HepG2 (cell line): ENCODE measurements around the gene SQSTM1. TPM values are rescaled to one million over a fixed set of nuclear protein-coding genes. Genes with fewer than 3 reads are reported as not detected.

Experiments
- ATAC-seq: fragments of 200-7000 bp; cut with Tn5 transposase; 3 replicates; pipeline ENCODE4 v1.9.1; 2020; ENCODE audit warnings: mild to moderate bottlenecking, moderate library complexity
- BruUV-seq: library from RNA; stranded (reverse); fragments of 400-500 nt; replicated peaks from 2 replicates; lab custom pipeline; 2021; lab: Mats Ljungman, UMichigan
- CTCF ChIA-PET: fragments of 300-600 bp; formaldehyde crosslinking; extraction: SDS; loops from one replicate; lab custom pipeline; 2021; ENCODE audit warnings: low total read pairs, inconsistent platforms, low intra/inter-chr PET ratio; lab: Yijun Ruan, JAX
- POLR2A ChIA-PET: fragments of 350-600 bp; sonication (Branson Sonifier 250); formaldehyde crosslinking; loops from one replicate; lab custom pipeline; 2020; ENCODE audit warnings: antibody characterized with exemption, inconsistent platforms; lab: Yijun Ruan, JAX
- DNase-seq: peaks from one replicate; pipeline ENCODE4 v3.0.0-alpha.2; 2015; ENCODE audit warnings: low spot score
- FAIRE-seq: peaks from 3 replicates; lab custom pipeline; 2011; peaks lifted over from hg19 to GRCh38; lab: Jason Lieb, UNC
- H2AFZ ChIP-seq: one replicate; pipeline ENCODE4 v1.6.1; 2011; ENCODE audit warnings: low read length, inconsistent platforms
- H3K27ac ChIP-seq: fragments of 300-600 bp; 3 replicates; pipeline ENCODE4 v1.8.0; 2011; ENCODE audit warnings: mixed run types, mild to moderate bottlenecking, mixed read lengths, low read length, inconsistent platforms; ENCODE audit not compliant: insufficient read depth; ENCODE audit errors: extremely low read length
- H3K27me3 ChIP-seq, 2 experiments: fragments of 200-600 bp in 1 of 2; 2 replicates in 1 of 2; 3 replicates in 1 of 2; pipeline versions ENCODE4 v1.6.0 to v1.8.0; 2011; ENCODE audit warnings: low read length in 2 of 2, mild to moderate bottlenecking in 2 of 2, moderate library complexity in 2 of 2, inconsistent platforms in 1 of 2; ENCODE audit not compliant: insufficient read depth in 2 of 2, control insufficient read depth in 1 of 2
- H3K36me3 ChIP-seq, 2 experiments: fragments of 200-600 bp in 1 of 2; replicated peaks in 1 of 2; 2 replicates in 1 of 2; 3 replicates in 1 of 2; pipeline versions ENCODE4 v1.5.1 to v1.8.0; 2011; ENCODE audit warnings: low read length in 2 of 2, inconsistent platforms in 1 of 2; ENCODE audit not compliant: insufficient read depth in 2 of 2, control insufficient read depth in 1 of 2
- H3K4me1 ChIP-seq: 2 replicates; pipeline ENCODE4 v1.5.1; 2012; ENCODE audit warnings: low read length, inconsistent platforms; ENCODE audit not compliant: insufficient read depth
- H3K4me2 ChIP-seq: 2 replicates; pipeline ENCODE4 v1.6.0; 2011; ENCODE audit warnings: low read depth, low read length, inconsistent platforms
- H3K4me3 ChIP-seq, 3 experiments: fragments of 200-600 bp in 1 of 3; sonication (generic), shearing (Covaris generic) in 1 of 3; replicated peaks in 1 of 3; 2 replicates each; pipeline ENCODE4 v1.5.1; 2011 to 2016; ENCODE audit warnings: low read length in 3 of 3, inconsistent platforms in 2 of 3, low read depth in 2 of 3, mild to moderate bottlenecking in 2 of 3, control low read depth in 1 of 3, mixed read lengths in 1 of 3; ENCODE audit not compliant: insufficient read depth in 1 of 3
- H3K79me2 ChIP-seq: one replicate; pipeline ENCODE4 v1.6.1; 2011; ENCODE audit warnings: low read length, inconsistent platforms; ENCODE audit not compliant: insufficient read depth
- H3K9ac ChIP-seq: 2 replicates; pipeline ENCODE4 v1.6.0; 2011; ENCODE audit warnings: mild to moderate bottlenecking, low read depth, low read length, inconsistent platforms; ENCODE audit not compliant: insufficient read depth
- H3K9me3 ChIP-seq: 2 replicates; pipeline ENCODE4 v1.5.1; 2012; ENCODE audit warnings: mild to moderate bottlenecking, low read length
- H4K20me1 ChIP-seq: 2 replicates; pipeline ENCODE4 v1.6.0; 2011; ENCODE audit warnings: inconsistent platforms, mild to moderate bottlenecking, low read length, moderate library complexity; ENCODE audit not compliant: insufficient read depth
- ARNT ChIP-seq: fragments of 450-650 bp; IDR thresholded peaks from 2 replicates; pipeline ENCODE4 v1.6.1; 2017
- GRHL1 ChIP-seq: sonication (generic); formaldehyde crosslinking; conservative IDR thresholded peaks from 2 replicates; pipeline ENCODE4 v1.8.0; 2022; ENCODE audit warnings: missing genetic modification reagents
- POLR2AphosphoS5 ChIP-seq: IDR thresholded peaks from 2 replicates; pipeline ENCODE4 v1.6.1; 2012; ENCODE audit warnings: low read depth, low read length
- POLR2G ChIP-seq: fragments of 200-400 bp; formaldehyde crosslinking; IDR thresholded peaks from 2 replicates; pipeline ENCODE4 v1.6.1; 2018; ENCODE audit warnings: mild to moderate bottlenecking, low read depth, low read length, moderate library complexity
- RBFOX2 ChIP-seq: fragments of 200-400 bp; formaldehyde crosslinking; IDR thresholded peaks from 2 replicates; pipeline ENCODE4 v1.6.1; 2017; ENCODE audit warnings: low read depth, mild to moderate bottlenecking, low read length
- SIN3A ChIP-seq: IDR thresholded peaks from 2 replicates; pipeline ENCODE4 v1.6.1; 2011; ENCODE audit warnings: low read depth, mild to moderate bottlenecking, control low read depth, low read length, borderline replicate concordance
- TEAD3 ChIP-seq: optimal IDR thresholded peaks from 2 replicates; pipeline ENCODE3; 2016; ENCODE audit warnings: borderline replicate concordance
- ZNF335 ChIP-seq: sonication (generic); formaldehyde crosslinking; IDR thresholded peaks from 2 replicates; pipeline ENCODE4 v1.4.0; 2020; ENCODE audit warnings: missing genetic modification reagents
- ZNF337 ChIP-seq: sonication (generic); formaldehyde crosslinking; IDR thresholded peaks from 2 replicates; pipeline ENCODE4 v1.5.1; 2020; ENCODE audit warnings: missing genetic modification reagents, low read depth, mild to moderate bottlenecking, borderline replicate concordance
- WGBS: methylation state at CpG from one replicate; pipeline ENCODE4 v1.1.6; 2017; ENCODE audit warnings: low lambda C conversion rate; 5-methylcytosine and 5-hydroxymethylcytosine counted together
- in situ Hi-C: cut with HindIII; loops from 2 replicates; pipeline ENCODE4 v1.10.0; 2017; ENCODE audit warnings: low pct_unique_long_range_greater_than_20kb; ENCODE audit not compliant: extremely low pct_ligation_motif_present
- intact Hi-C: fragments of 100-400 bp; cut with micrococcal nuclease; formaldehyde crosslinking; loops from one replicate; pipeline ENCODE4 v1.10.0; 2022; ENCODE audit not compliant: unreplicated experiment
- polyA plus RNA-seq, 8 experiments: library from polyadenylated mRNA; depleted of rRNA in 3 of 8; stranded (reverse) in 7 of 8; unstranded in 1 of 8; fragments of >200 nt; fragmentation: Illumina TruSeq in 4 of 8; extraction: Trizol in 4 of 8; gene quantifications; 2 replicates each; pipeline versions ENCODE4 v1.2.1 to v1.2.3, GENCODE V29; 2011 to 2016; ENCODE audit warnings: low read depth in 4 of 8, missing spikeins in 1 of 8, mixed read lengths in 1 of 8; ENCODE audit not compliant: insufficient read depth in 1 of 8
- total RNA-seq, 5 experiments: library from RNA; depleted of rRNA; stranded (reverse); fragments of >200 nt; fragmentation: Illumina TruSeq; extraction: Trizol; gene quantifications; 2 replicates each; pipeline ENCODE4 v1.2.3, GENCODE V29; 2016; ENCODE audit warnings: low read depth in 1 of 5
- TF ChIP-seq, protein P1 (sequence below): sonication (generic); formaldehyde crosslinking; IDR thresholded peaks from 2 replicates; pipeline ENCODE4 v1.8.0; 2023; ENCODE audit warnings: mild to moderate bottlenecking, missing genetic modification reagents
- TF ChIP-seq, protein P2 (sequence below), 2 experiments: sonication (generic) in 1 of 2; formaldehyde crosslinking in 1 of 2; IDR thresholded peaks; 2 replicates each; pipeline versions ENCODE4 v1.4.0 to v1.6.1; 2016 to 2020; ENCODE audit warnings: borderline replicate concordance in 1 of 2, low read depth in 1 of 2, mild to moderate bottlenecking in 1 of 2, missing genetic modification reagents in 1 of 2

SQSTM1 gene
- total and polyA plus RNA-seq, 2 of the 13 experiments (the other 11 are each of a cell fraction or from before 2014, with no cell fraction given) = 90.9 to 160 TPM

GRCh38 chr5:179833709-179834070, 13.0 kb downstream of the SQSTM1 start:
- peaks cover 23% of the 10 kb centered on the region; the same call in 1 of the 2 replicates for H4K20me1 ChIP-seq
- 94% methylated on average over 3 of the region's 3 CpGs for WGBS
- peaks cover 38 to 68% of the 10 kb centered on the region in 2 experiments for H3K36me3 ChIP-seq
- H3K4me3 ChIP-seq = no peak overlapping the region
- no peaks in the 10 kb centered on the region for H3K27me3 ChIP-seq
- no peak for ATAC-seq
- no peak overlapping the region for H3K27ac ChIP-seq
- H3K79me2 ChIP-seq = no peaks in the 10 kb centered on the region
- intact Hi-C loops = no loop called here
- CTCF ChIA-PET = no interaction called here
- DNase-seq = no peak
- FAIRE-seq = no peak
- H3K4me2 ChIP-seq = no peak overlapping the region
- no peak overlapping the region for H3K9ac ChIP-seq
- in situ Hi-C loops = no loop called here
- TF ChIP-seq GRHL1 (CRISPR knock-in tag) = no peak
- 0 out of 2 replicates have a peak, but pooled peaks have one; percentile 11 for TF ChIP-seq POLR2AphosphoS5
- TF ChIP-seq ZNF335 = no peak
- TF ChIP-seq, protein P1, sequence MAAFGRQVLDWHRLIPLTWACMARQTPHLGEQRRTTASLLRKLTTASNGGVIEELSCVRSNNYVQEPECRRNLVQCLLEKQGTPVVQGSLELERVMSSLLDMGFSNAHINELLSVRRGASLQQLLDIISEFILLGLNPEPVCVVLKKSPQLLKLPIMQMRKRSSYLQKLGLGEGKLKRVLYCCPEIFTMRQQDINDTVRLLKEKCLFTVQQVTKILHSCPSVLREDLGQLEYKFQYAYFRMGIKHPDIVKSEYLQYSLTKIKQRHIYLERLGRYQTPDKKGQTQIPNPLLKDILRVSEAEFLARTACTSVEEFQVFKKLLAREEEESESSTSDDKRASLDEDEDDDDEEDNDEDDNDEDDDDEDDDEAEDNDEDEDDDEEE = no peak
- TF ChIP-seq SIN3A = no peak
- TF ChIP-seq POLR2G = peak; percentile 14; the same call in 1 of the 2 replicates
- TF ChIP-seq ARNT = no peak
- peak; percentile 21; the same call in 1 of the 2 replicates for TF ChIP-seq RBFOX2
- TF ChIP-seq TEAD3 (CRISPR knock-in tag) = no peak
- TF ChIP-seq, protein P2, sequence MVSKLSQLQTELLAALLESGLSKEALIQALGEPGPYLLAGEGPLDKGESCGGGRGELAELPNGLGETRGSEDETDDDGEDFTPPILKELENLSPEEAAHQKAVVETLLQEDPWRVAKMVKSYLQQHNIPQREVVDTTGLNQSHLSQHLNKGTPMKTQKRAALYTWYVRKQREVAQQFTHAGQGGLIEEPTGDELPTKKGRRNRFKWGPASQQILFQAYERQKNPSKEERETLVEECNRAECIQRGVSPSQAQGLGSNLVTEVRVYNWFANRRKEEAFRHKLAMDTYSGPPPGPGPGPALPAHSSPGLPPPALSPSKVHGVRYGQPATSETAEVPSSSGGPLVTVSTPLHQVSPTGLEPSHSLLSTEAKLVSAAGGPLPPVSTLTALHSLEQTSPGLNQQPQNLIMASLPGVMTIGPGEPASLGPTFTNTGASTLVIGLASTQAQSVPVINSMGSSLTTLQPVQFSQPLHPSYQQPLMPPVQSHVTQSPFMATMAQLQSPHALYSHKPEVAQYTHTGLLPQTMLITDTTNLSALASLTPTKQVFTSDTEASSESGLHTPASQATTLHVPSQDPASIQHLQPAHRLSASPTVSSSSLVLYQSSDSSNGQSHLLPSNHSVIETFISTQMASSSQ (IDR thresholded peaks at IDR 0.05; ENCODE audit: low read depth) = no peak
- TF ChIP-seq, protein P2 (CRISPR knock-in tag; IDR thresholded peaks at IDR 0.05; ENCODE audit: borderline replicate concordance) = no peak
- no peak for TF ChIP-seq ZNF337 (CRISPR knock-in tag)
- BruUV-seq = no TSS peak
- H2AFZ ChIP-seq = no peak overlapping the region
- H3K4me1 ChIP-seq = peaks cover 21% of the 10 kb centered on the region
- POLR2A ChIA-PET = interaction anchor here (1.4 to 1.5 kb wide), 2 partner anchors 8 to 23 kb away, joined by 4 read pairs; no protein-coding TSS in a partner anchor
- no peaks in the 10 kb centered on the region for H3K9me3 ChIP-seq
